SH-SY5Y (cell line): ENCODE data around the gene ACBD4.

Experiments used
- GATA2 ChIP-seq: IDR thresholded peaks from 2 replicates; pipeline ENCODE4 v1.6.1; 2011; ENCODE audit warnings: mild to moderate bottlenecking, low read depth, low read length
- GATA3 ChIP-seq: IDR thresholded peaks from 2 replicates; pipeline ENCODE4 v1.6.1; 2011; ENCODE audit warnings: low read depth, mild to moderate bottlenecking, low read length, moderate library complexity

Gene ACBD4

GRCh38 chr17:45098869-45099616, 36.4 kb upstream of the ACBD4 start:
- no peak for TF ChIP-seq GATA3
- TF ChIP-seq GATA2, result no peak

GRCh38 chr17:45101546-45101882, 34.0 kb upstream of the ACBD4 start:
- TF ChIP-seq GATA3 (no peak), GATA2 (no peak)

GRCh38 chr17:45101883-45102811, 33.3 kb upstream of the ACBD4 start:
- TF ChIP-seq GATA3, result no peak
- no peak for TF ChIP-seq GATA2

- TF ChIP-seq GATA3 (no peak), GATA2 (no peak)
Measured at GRCh38 chr17:45102856-45103255, 32.6 kb upstream of the ACBD4 start.

GRCh38 chr17:45103269-45103795, 32.2 kb upstream of the ACBD4 start:
- TF ChIP-seq GATA2 (no peak), GATA3 (no peak)

- TF ChIP-seq GATA3 (no peak), GATA2 (no peak)
Measured at GRCh38 chr17:45104029-45104428, 31.5 kb upstream of the ACBD4 start.

GRCh38 chr17:45104497-45104896, 31.0 kb upstream of the ACBD4 start:
- TF ChIP-seq GATA2 (no peak), GATA3 (no peak)

GRCh38 chr17:45104907-45105624, 30.4 kb upstream of the ACBD4 start:
- TF ChIP-seq GATA2 (no peak), GATA3 (no peak)

- TF ChIP-seq GATA3 (no peak), GATA2 (no peak)
Measured at GRCh38 chr17:45106096-45106495, 29.4 kb upstream of the ACBD4 start.

- TF ChIP-seq GATA3, result no peak
- no peak for TF ChIP-seq GATA2
Measured at GRCh38 chr17:45106582-45106981, 28.9 kb upstream of the ACBD4 start.

- TF ChIP-seq GATA2 (no peak), GATA3 (no peak)
Measured at GRCh38 chr17:45107293-45108010, 28.0 kb upstream of the ACBD4 start.

- TF ChIP-seq GATA3, result no peak
- TF ChIP-seq GATA2, result no peak
Measured at GRCh38 chr17:45108051-45108450, 27.4 kb upstream of the ACBD4 start.
